DND-41 (cell line): ENCODE measurements around the gene KRT2.

Experiments used
- ATAC-seq: fragments of 200-7000 bp; cut with Tn5 transposase; 3 replicates; pipeline ENCODE4 v1.9.1; 2021; ENCODE audit warnings: low read depth; ENCODE audit not compliant: insufficient read depth
- DNase-seq: peaks from one replicate; pipeline ENCODE4 v3.0.0-alpha.2; 2020
- H2AFZ ChIP-seq: 2 replicates; pipeline ENCODE4 v1.6.0; 2012; ENCODE audit warnings: low read depth, low read length
- H3K27ac ChIP-seq: 2 replicates; pipeline ENCODE4 v1.5.1; 2012; ENCODE audit warnings: low read length, inconsistent platforms
- H3K27me3 ChIP-seq: fragments of 200-600 bp; sonication (generic); 2 replicates; pipeline ENCODE4 v1.6.0; 2012; ENCODE audit warnings: low read length, mild to moderate bottlenecking, inconsistent platforms; ENCODE audit not compliant: insufficient read depth, poor library complexity
- H3K36me3 ChIP-seq: 2 replicates; pipeline ENCODE4 v1.5.1; 2012; ENCODE audit warnings: low read length, inconsistent platforms; ENCODE audit not compliant: insufficient read depth
- H3K4me1 ChIP-seq: 2 replicates; pipeline ENCODE4 v1.5.1; 2012; ENCODE audit warnings: mild to moderate bottlenecking, low read length; ENCODE audit not compliant: insufficient read depth
- H3K4me2 ChIP-seq: 2 replicates; pipeline ENCODE4 v1.6.0; 2012; ENCODE audit warnings: mild to moderate bottlenecking, moderate library complexity, low read length, inconsistent platforms; ENCODE audit not compliant: insufficient read depth
- H3K4me3 ChIP-seq, 2 experiments: fragments of 200-600 bp in 1 of 2; shearing (Covaris generic) in 1 of 2; 2 replicates each; pipeline ENCODE4 v1.5.1; 2012 to 2016; ENCODE audit warnings: inconsistent platforms in 2 of 2, low read length in 2 of 2, mild to moderate bottlenecking in 2 of 2, low read depth in 1 of 2, moderate library complexity in 1 of 2
- H3K79me2 ChIP-seq: 2 replicates; pipeline ENCODE4 v1.6.0; 2012; ENCODE audit warnings: low read length, inconsistent platforms; ENCODE audit not compliant: insufficient read depth
- H3K9ac ChIP-seq: 2 replicates; pipeline ENCODE4 v1.6.0; 2012; ENCODE audit warnings: low read depth, mild to moderate bottlenecking, inconsistent platforms, low read length, moderate library complexity
- H3K9me3 ChIP-seq: 2 replicates; pipeline ENCODE4 v1.5.1; 2012; ENCODE audit warnings: low read length, moderate library complexity, mild to moderate bottlenecking, inconsistent platforms; ENCODE audit not compliant: insufficient read depth, severe bottlenecking
- H4K20me1 ChIP-seq: 2 replicates; pipeline ENCODE4 v1.6.0; 2012; ENCODE audit warnings: low read length; ENCODE audit not compliant: insufficient read depth
- EZH2 ChIP-seq: IDR thresholded peaks from 3 replicates; pipeline ENCODE4 v1.6.1; 2012; ENCODE audit warnings: borderline replicate concordance, low read depth, mild to moderate bottlenecking, moderate library complexity, low read length, inconsistent platforms; ENCODE audit not compliant: severe bottlenecking
- TF ChIP-seq, protein P1 (sequence below): IDR thresholded peaks from 2 replicates; pipeline ENCODE4 v1.5.1; 2012; ENCODE audit warnings: borderline replicate concordance, low read length, moderate library complexity, mild to moderate bottlenecking; ENCODE audit not compliant: poor library complexity, severe bottlenecking; ENCODE audit errors: extremely low read depth

The KRT2 gene

GRCh38 chr12:52663420-52663819, 11.4 kb upstream of the KRT2 start:
- Histone ChIP-seq H3K79me2 (no peaks in the 10 kb centered on the region), H3K9me3 (no peaks in the 10 kb centered on the region), H4K20me1 (no peaks in the 10 kb centered on the region), H3K4me3 (no peak overlapping the region), H3K4me1 (no peaks in the 10 kb centered on the region), H3K9ac (no peak overlapping the region), H3K27me3 (peaks cover 20% of the 10 kb centered on the region), H3K36me3 (no peaks in the 10 kb centered on the region), H3K27ac (no peak overlapping the region), H2AFZ (no peak overlapping the region), H3K4me2 (no peak overlapping the region)
- DNase-seq (no peak), ATAC-seq (no peak)
- TF ChIP-seq EZH2, result no peak
- TF ChIP-seq, protein P1, sequence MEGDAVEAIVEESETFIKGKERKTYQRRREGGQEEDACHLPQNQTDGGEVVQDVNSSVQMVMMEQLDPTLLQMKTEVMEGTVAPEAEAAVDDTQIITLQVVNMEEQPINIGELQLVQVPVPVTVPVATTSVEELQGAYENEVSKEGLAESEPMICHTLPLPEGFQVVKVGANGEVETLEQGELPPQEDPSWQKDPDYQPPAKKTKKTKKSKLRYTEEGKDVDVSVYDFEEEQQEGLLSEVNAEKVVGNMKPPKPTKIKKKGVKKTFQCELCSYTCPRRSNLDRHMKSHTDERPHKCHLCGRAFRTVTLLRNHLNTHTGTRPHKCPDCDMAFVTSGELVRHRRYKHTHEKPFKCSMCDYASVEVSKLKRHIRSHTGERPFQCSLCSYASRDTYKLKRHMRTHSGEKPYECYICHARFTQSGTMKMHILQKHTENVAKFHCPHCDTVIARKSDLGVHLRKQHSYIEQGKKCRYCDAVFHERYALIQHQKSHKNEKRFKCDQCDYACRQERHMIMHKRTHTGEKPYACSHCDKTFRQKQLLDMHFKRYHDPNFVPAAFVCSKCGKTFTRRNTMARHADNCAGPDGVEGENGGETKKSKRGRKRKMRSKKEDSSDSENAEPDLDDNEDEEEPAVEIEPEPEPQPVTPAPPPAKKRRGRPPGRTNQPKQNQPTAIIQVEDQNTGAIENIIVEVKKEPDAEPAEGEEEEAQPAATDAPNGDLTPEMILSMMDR, result no peak

- Histone ChIP-seq H3K4me3 (no peak overlapping the region), H3K4me2 (no peak overlapping the region), H3K9me3 (no peaks in the 10 kb centered on the region), H4K20me1 (no peaks in the 10 kb centered on the region), H2AFZ (no peak overlapping the region), H3K79me2 (no peaks in the 10 kb centered on the region), H3K36me3 (no peaks in the 10 kb centered on the region), H3K9ac (no peak overlapping the region), H3K4me1 (no peaks in the 10 kb centered on the region), H3K27me3 (peaks cover 20% of the 10 kb centered on the region), H3K27ac (no peak overlapping the region)
- ATAC-seq, result no peak
- DNase-seq, result no peak
- no peak for TF ChIP-seq EZH2
- TF ChIP-seq, protein P1, result no peak
These were observed 10.9 kb upstream of the KRT2 start for GRCh38 chr12:52662918-52663229.

GRCh38 chr12:52662093-52662917, 10.3 kb upstream of the KRT2 start:
- Histone ChIP-seq H3K27me3 (peaks cover 23% of the 10 kb centered on the region), H3K4me2 (no peak overlapping the region), H2AFZ (no peak overlapping the region), H3K79me2 (no peaks in the 10 kb centered on the region), H3K9ac (no peak overlapping the region), H3K36me3 (no peaks in the 10 kb centered on the region), H3K27ac (no peak overlapping the region), H4K20me1 (no peaks in the 10 kb centered on the region), H3K9me3 (no peaks in the 10 kb centered on the region), H3K4me1 (no peaks in the 10 kb centered on the region), H3K4me3 (no peak overlapping the region)
- DNase-seq (no peak), ATAC-seq (0 out of 3 replicates have a peak, but pooled peaks have one; percentile 22)
- TF ChIP-seq EZH2, result no peak
- TF ChIP-seq, protein P1, result no peak

GRCh38 chr12:52661668-52662067, 9.7 kb upstream of the KRT2 start:
- Histone ChIP-seq H2AFZ (no peak overlapping the region), H4K20me1 (no peaks in the 10 kb centered on the region), H3K4me3 (no peak overlapping the region), H3K27me3 (peaks cover 23% of the 10 kb centered on the region), H3K4me1 (no peaks in the 10 kb centered on the region), H3K36me3 (no peaks in the 10 kb centered on the region), H3K4me2 (no peak overlapping the region), H3K9ac (no peak overlapping the region), H3K27ac (no peak overlapping the region), H3K79me2 (no peaks in the 10 kb centered on the region), H3K9me3 (no peaks in the 10 kb centered on the region)
- ATAC-seq (no peak), DNase-seq (no peak)
- TF ChIP-seq, protein P1, result no peak
- no peak for TF ChIP-seq EZH2
